ENCODE data around the gene TST.

The TST gene

GRCh38 chr22:36961626-36962025, 57.6 kb downstream of the TST start:
- no peak for DNase-seq (ENCODE audit: extremely low read depth, insufficient read length)
- TF ChIP-seq CTCF (IDR thresholded peaks at IDR 0.05; ENCODE audit: insufficient read depth, low read length, poor library complexity, severe bottlenecking) = no peak
- no peaks in the 10 kb centered on the region for H3K36me3 ChIP-seq (ENCODE audit: control insufficient read depth, insufficient read depth, low read length)
- H3K4me3 ChIP-seq (replicated peaks; ENCODE audit: low read depth, low read length) = no peak overlapping the region
- no peaks in the 10 kb centered on the region; the same call in 1 of the 2 replicates for H3K27me3 ChIP-seq (replicated peaks; ENCODE audit: control insufficient read depth, insufficient read depth, low read length)
